ENCODE results near the gene ZSCAN1.

DNA sequence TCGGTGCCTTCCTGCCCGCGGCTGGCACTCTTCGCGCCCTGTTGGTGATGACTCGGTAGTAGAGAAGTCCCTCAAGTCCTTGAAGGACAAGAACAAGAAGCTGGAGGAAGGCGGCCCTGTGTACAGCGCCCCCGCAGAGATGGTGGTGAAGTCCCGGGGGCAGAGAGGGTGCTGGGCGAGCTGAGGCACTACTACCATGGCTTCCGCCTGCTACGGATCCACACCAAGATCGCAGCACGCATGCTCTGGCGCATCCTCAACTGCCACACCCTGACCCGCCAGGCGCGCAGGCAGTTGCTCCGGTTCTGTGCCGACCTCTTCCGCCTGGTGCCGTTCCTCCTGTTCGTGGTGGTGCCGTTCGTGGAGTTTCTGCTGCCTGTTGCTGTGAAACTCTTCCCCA, 11.1 kb downstream of the ZSCAN1 start:
- TF ChIP-seq POLR2A (IDR thresholded peaks at IDR 0.05) = no peak
- TF ChIP-seq, protein P1, sequence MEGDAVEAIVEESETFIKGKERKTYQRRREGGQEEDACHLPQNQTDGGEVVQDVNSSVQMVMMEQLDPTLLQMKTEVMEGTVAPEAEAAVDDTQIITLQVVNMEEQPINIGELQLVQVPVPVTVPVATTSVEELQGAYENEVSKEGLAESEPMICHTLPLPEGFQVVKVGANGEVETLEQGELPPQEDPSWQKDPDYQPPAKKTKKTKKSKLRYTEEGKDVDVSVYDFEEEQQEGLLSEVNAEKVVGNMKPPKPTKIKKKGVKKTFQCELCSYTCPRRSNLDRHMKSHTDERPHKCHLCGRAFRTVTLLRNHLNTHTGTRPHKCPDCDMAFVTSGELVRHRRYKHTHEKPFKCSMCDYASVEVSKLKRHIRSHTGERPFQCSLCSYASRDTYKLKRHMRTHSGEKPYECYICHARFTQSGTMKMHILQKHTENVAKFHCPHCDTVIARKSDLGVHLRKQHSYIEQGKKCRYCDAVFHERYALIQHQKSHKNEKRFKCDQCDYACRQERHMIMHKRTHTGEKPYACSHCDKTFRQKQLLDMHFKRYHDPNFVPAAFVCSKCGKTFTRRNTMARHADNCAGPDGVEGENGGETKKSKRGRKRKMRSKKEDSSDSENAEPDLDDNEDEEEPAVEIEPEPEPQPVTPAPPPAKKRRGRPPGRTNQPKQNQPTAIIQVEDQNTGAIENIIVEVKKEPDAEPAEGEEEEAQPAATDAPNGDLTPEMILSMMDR (IDR thresholded peaks at IDR 0.05) = no peak

Data from heart left ventricle (tissue), 13 donors.